Cardiac fibroblast (primary cell): Measurements from ENCODE around the gene IFT74.

ENCODE experiments used
- DNase-seq, 2 donors: peaks; one replicate each; pipeline versions ENCODE4 v3.0.0 to v3.0.0-alpha.2; 2010; ENCODE audit warnings: low read depth in 2 of 2
- H3K4me3 ChIP-seq, 2 donors: replicated peaks in 1 of 2; 1 replicate in 1 of 2; 2 replicates in 1 of 2; pipeline ENCODE4 v1.5.1; 2011; ENCODE audit warnings: low read depth in 2 of 2, low read length in 2 of 2, mild to moderate bottlenecking in 2 of 2, moderate library complexity in 1 of 2
- CTCF ChIP-seq: IDR thresholded peaks from one replicate; pipeline ENCODE4 v1.5.1; 2011; ENCODE audit warnings: low read depth, mild to moderate bottlenecking, low read length, inconsistent platforms

Gene IFT74

GRCh38 chr9:27059907-27060306, 103.7 kb downstream of the IFT74 start:
- TF ChIP-seq CTCF: no peak
- no peak overlapping the region for H3K4me3 ChIP-seq
- peak in 1 of 2 donors; percentile 64 for DNase-seq

DNA sequence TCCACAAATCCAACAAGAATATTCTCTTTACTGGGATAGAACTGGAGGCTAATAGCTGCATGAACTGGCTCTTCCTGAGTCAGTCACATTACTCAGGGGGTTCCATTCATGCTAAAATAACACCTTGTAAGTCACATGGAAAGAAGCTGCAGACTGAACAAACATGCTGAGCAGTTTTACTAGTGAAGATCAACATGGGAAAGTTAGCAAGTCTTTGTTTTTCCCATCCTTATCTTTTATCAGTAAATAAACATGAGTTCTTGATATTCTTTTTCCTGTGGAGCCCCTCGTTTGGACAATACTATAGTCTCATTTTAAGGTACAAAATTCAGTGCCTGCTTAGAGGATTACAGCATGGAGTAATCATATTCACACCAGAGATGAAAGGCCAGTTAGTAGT, 109.1 kb downstream of the IFT74 start:
- peak in 1 of 2 donors; percentile 36 for DNase-seq
- no peak for TF ChIP-seq CTCF
- H3K4me3 ChIP-seq: no peak overlapping the region

GRCh38 chr9:27073841-27074728, 117.9 kb downstream of the IFT74 start:
- TF ChIP-seq CTCF: no peak
- H3K4me3 ChIP-seq: no peak overlapping the region
- peak in 1 of 2 donors; percentile 64 for DNase-seq

GRCh38 chr9:27078685-27079084, 122.5 kb downstream of the IFT74 start:
- TF ChIP-seq CTCF: no peak
- no peak overlapping the region for H3K4me3 ChIP-seq
- no peak for DNase-seq

DNA sequence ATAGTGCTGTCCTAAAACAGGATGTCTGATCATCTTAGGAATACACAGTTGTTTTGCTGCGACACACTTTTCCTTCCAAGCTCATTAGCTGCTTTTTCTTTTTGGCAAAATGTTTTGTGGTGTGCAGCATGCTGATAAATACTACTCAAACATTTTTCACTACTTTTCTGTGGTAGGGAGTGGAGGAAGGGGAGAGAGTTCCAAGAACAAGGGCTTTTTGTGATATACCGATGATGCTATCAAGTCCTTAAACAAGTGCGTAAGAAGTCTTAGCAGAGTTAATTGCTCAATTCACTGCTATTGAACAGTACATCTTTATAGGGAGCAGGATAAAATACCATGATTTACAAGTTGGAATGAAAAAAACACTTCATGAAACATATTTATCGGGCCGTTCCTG, 129.2 kb downstream of the IFT74 start:
- no peak overlapping the region for H3K4me3 ChIP-seq
- TF ChIP-seq CTCF: no peak
- peak in 1 of 2 donors; percentile 38 for DNase-seq

DNA sequence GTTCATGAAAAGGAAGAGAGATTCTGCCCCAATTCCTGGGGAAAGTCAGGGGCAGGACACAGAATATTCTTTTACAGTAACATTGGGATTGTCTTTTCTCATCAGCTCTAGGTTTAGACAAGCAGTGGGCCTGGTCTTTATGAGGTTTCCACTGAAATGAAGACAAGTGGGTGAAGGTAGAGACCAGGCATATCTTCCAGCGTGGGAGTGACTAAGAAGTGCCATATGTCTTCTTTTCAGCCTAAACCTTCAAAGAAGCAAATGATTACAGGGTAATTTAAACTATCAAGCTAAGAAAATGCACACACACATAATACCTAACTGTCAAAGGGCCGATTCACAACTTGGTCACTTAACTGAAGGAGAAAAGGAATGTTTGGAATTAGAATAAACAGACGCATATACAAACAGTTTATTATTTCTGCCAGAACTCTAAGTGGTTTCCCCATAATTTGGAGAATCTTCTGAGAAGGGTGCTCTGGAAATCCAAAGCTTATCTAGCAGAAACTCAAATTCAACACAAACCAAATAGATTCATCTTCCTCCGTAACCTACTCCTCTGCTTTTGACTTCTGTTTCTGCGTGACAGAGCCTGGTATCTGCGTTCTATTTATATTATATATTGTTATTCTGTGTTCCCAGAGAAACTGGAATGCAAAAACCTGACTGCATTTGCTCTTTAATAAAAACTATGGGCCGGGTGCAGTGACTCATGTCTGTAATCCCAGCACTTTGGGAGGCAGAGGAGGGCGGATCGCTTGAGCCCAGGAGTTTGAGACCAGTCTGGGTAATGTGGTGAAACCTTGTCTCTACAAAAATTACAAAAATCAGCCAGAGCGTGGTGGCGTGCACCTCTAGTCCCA, 130.8 kb downstream of the IFT74 start:
- DNase-seq: peak; percentile 70 to 85
- no peak for TF ChIP-seq CTCF
- no peak overlapping the region for H3K4me3 ChIP-seq
